ENCODE data around the gene PRM3. TPM values are rescaled to one million over a fixed set of nuclear protein-coding genes. Genes with fewer than 3 reads are reported as not detected.

Gene PRM3
- total and polyA plus RNA-seq, 4 donors, result not detected

DNA sequence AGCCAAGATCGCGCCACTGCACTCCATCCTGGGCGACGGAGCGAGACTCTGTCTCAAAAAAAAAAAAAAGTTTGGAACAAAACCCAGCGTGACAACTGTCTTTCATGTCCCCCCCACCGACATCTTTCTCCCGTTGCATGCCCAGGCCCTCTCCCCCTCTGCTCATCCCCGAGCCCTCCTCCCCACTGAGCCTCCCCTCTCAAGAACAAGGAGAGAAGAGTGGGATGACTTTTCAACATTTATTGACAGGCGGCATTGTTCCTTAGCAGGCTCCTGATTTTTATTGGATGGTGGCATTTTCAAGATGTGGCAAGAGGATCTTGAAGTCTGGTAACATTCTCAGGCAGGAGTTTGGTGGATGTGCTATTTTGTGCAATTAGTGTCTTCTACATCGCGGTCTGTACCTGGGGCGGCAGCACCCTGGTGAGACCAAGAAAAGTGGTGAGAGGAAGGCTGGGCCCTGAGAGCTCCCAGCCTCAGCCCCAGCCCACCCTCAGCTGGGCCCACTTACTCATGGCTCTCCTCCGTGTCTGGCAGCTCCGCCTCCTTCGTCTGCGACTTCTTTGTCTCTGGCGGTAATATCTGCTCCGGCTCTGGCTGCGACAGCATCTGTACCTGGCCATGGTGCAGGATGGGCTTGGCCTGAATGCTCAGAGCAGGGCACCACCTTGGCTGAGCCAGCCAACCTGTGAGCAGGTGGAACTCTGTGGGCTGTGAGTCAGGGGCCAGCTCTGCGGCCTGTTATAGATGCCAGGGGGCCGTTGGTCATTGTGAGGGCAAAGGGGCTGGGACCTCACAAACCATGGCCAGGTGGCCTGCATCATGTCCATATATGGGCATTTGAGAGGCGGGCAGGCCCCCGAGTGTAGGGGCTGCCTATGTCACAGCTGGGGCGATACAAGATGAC is 7.4 kb upstream of the PRM3 start, which contains the start of gene PRM1:
Gene PRM1 (minus strand): TSS at position 715 of the 907 bp plus-strand sequence. CDS start 92 bp downstream, at position 623.
- no peak for DNase-seq (ENCODE audit: low spot score)
- 93% methylated on average over 25 of the region's 25 CpGs for WGBS
- no peaks in the 10 kb centered on the region for H3K9me3 ChIP-seq (ENCODE audit: control insufficient read depth in 4 of 4, low read length in 3 of 4)
- H3K9ac ChIP-seq (ENCODE audit: low read depth in 1 of 2, low read length in 2 of 2), result no peak within 1 kb of the TSS
- no peaks in the 10 kb centered on the region for H3K36me3 ChIP-seq (ENCODE audit: control insufficient read depth in 4 of 4, insufficient read depth in 3 of 4, low read depth in 1 of 4, low read length in 3 of 4)
- no peak within 1 kb of the TSS for H3K4me3 ChIP-seq (ENCODE audit: low read depth in 1 of 3, low read length in 3 of 3)
- TF ChIP-seq FOXA2 (IDR thresholded peaks at IDR 0.05), result no peak
- TF ChIP-seq RXRA (IDR thresholded peaks at IDR 0.05), result no peak
- TF ChIP-seq EGR1 (IDR thresholded peaks at IDR 0.05; ENCODE audit: low read depth in 2 of 2), result no peak
- no peak for TF ChIP-seq GABPA (IDR thresholded peaks at IDR 0.05 in 1 of 2, conservative IDR thresholded peaks at IDR 0.05 in 1 of 2)
- no peak for TF ChIP-seq HNF4A (conservative IDR thresholded peaks at IDR 0.05)
- TF ChIP-seq RAD21 (IDR thresholded peaks at IDR 0.05), result no peak
- no peak for TF ChIP-seq FOXA1 (IDR thresholded peaks at IDR 0.05)
- TF ChIP-seq NR2F2 (IDR thresholded peaks at IDR 0.05), result no peak
- no peak for TF ChIP-seq MAX (IDR thresholded peaks at IDR 0.05)
- TF ChIP-seq HNF4G (IDR thresholded peaks at IDR 0.05), result no peak
- peaks cover 2 to 12% (median 10%) of the 10 kb centered on the region in 4 donors for H3K4me1 ChIP-seq (ENCODE audit: control insufficient read depth in 4 of 4, insufficient read depth in 4 of 4, low read length in 3 of 4)
- no peaks in the 10 kb centered on the region for H3K27me3 ChIP-seq (ENCODE audit: control insufficient read depth in 4 of 4, insufficient read depth in 4 of 4, low read length in 3 of 4)
- no peak within 1 kb of the TSS for H3K27ac ChIP-seq (ENCODE audit: low read depth in 1 of 2, low read length in 2 of 2)

GRCh38 chr16:11278681-11279628 is 5.5 kb upstream of the PRM3 start:
- Histone ChIP-seq H3K9me3 (ENCODE audit: control insufficient read depth in 4 of 4, low read length in 3 of 4) (no peaks in the 10 kb centered on the region), H3K4me1 (ENCODE audit: control insufficient read depth in 4 of 4, insufficient read depth in 4 of 4, low read length in 3 of 4) (peaks cover 2 to 12% (median 10%) of the 10 kb centered on the region in 4 donors), H3K27me3 (ENCODE audit: control insufficient read depth in 4 of 4, insufficient read depth in 4 of 4, low read length in 3 of 4) (no peaks in the 10 kb centered on the region), H3K27ac (ENCODE audit: low read depth in 1 of 2, low read length in 2 of 2) (no peak overlapping the region), H3K4me3 (ENCODE audit: low read depth in 1 of 3, low read length in 3 of 3) (no peak overlapping the region), H3K9ac (ENCODE audit: low read depth in 1 of 2, low read length in 2 of 2) (no peak overlapping the region), H3K36me3 (ENCODE audit: control insufficient read depth in 4 of 4, insufficient read depth in 3 of 4, low read depth in 1 of 4, low read length in 3 of 4) (no peaks in the 10 kb centered on the region)
- no peak for DNase-seq (ENCODE audit: low spot score)
- 86% methylated on average over 7 of the region's 7 CpGs for WGBS
- TF ChIP-seq MAX (IDR thresholded peaks at IDR 0.05), result no peak
- TF ChIP-seq SP1 (IDR thresholded peaks at IDR 0.05), result no peak
- no peak for TF ChIP-seq YY1 (IDR thresholded peaks at IDR 0.05)
- no peak for TF ChIP-seq JUND (IDR thresholded peaks at IDR 0.05)
- no peak for TF ChIP-seq HNF4A (conservative IDR thresholded peaks at IDR 0.05)

GRCh38 chr16:11277607-11278337 is 4.3 kb upstream of the PRM3 start:
- no peak for DNase-seq (ENCODE audit: low spot score)
- no peaks in the 10 kb centered on the region for H3K36me3 ChIP-seq (ENCODE audit: control insufficient read depth in 4 of 4, insufficient read depth in 3 of 4, low read depth in 1 of 4, low read length in 3 of 4)
- no peak overlapping the region for H3K4me3 ChIP-seq (ENCODE audit: low read depth in 1 of 3, low read length in 3 of 3)
- no peaks in the 10 kb centered on the region for H3K9me3 ChIP-seq (ENCODE audit: control insufficient read depth in 4 of 4, low read length in 3 of 4)
- H3K27me3 ChIP-seq (ENCODE audit: control insufficient read depth in 4 of 4, insufficient read depth in 4 of 4, low read length in 3 of 4), result no peaks in the 10 kb centered on the region
- H3K27ac ChIP-seq (ENCODE audit: low read depth in 1 of 2, low read length in 2 of 2), result no peak overlapping the region
- H3K4me1 ChIP-seq (ENCODE audit: control insufficient read depth in 4 of 4, insufficient read depth in 4 of 4, low read length in 3 of 4), result peaks cover 2 to 12% (median 10%) of the 10 kb centered on the region in 4 donors
- TF ChIP-seq, protein P1, sequence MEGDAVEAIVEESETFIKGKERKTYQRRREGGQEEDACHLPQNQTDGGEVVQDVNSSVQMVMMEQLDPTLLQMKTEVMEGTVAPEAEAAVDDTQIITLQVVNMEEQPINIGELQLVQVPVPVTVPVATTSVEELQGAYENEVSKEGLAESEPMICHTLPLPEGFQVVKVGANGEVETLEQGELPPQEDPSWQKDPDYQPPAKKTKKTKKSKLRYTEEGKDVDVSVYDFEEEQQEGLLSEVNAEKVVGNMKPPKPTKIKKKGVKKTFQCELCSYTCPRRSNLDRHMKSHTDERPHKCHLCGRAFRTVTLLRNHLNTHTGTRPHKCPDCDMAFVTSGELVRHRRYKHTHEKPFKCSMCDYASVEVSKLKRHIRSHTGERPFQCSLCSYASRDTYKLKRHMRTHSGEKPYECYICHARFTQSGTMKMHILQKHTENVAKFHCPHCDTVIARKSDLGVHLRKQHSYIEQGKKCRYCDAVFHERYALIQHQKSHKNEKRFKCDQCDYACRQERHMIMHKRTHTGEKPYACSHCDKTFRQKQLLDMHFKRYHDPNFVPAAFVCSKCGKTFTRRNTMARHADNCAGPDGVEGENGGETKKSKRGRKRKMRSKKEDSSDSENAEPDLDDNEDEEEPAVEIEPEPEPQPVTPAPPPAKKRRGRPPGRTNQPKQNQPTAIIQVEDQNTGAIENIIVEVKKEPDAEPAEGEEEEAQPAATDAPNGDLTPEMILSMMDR (IDR thresholded peaks at IDR 0.05; ENCODE audit: low read depth, low read length, missing input control), result no peak
- TF ChIP-seq HNF4A (conservative IDR thresholded peaks at IDR 0.05) (no peak), REST (IDR thresholded peaks at IDR 0.05) (no peak)
- 92% methylated on average over 12 of the region's 12 CpGs for WGBS
- no peak overlapping the region for H3K9ac ChIP-seq (ENCODE audit: low read depth in 1 of 2, low read length in 2 of 2)
